GM12878 (cell line): ENCODE results near the gene ZNF397. TPM values are rescaled to one million over a fixed set of nuclear protein-coding genes. Genes with fewer than 3 reads are reported as not detected.

ENCODE experiments used
- ATAC-seq: fragments of 200-7000 bp; cut with Tn5 transposase; 3 replicates; pipeline ENCODE4 v1.9.1; 2020; ENCODE audit warnings: mild to moderate bottlenecking, moderate library complexity
- BruUV-seq: library from RNA; stranded (reverse); fragments of 400-500 nt; replicated peaks from 2 replicates; lab custom pipeline; 2021; lab: Mats Ljungman, UMichigan
- CTCF ChIA-PET: fragments of 300-600 bp; sonication (Branson Sonifier 250); formaldehyde crosslinking; extraction: SDS; loops from one replicate; lab custom pipeline; 2021; ENCODE audit warnings: inconsistent platforms; lab: Yijun Ruan, JAX
- POLR2A ChIA-PET: fragments of 350-600 bp; formaldehyde crosslinking; extraction: SDS; loops from one replicate; lab custom pipeline; 2021; ENCODE audit warnings: inconsistent platforms; lab: Charles Lee
- RAD21 ChIA-PET: fragments of 300-600 bp; sonication (Branson Sonifier 250); formaldehyde crosslinking; loops from one replicate; lab custom pipeline; 2023; ENCODE audit warnings: antibody characterized with exemption; ENCODE audit not compliant: unreplicated experiment; lab: Charles Lee
- SMC1A ChIA-PET: fragments of 300-600 bp; sonication (Branson Sonifier 250); formaldehyde crosslinking; loops from one replicate; lab custom pipeline; 2023; ENCODE audit not compliant: unreplicated experiment, uncharacterized antibody; lab: Charles Lee
- DNase-seq: peaks from one replicate; pipeline ENCODE4 v3.0.0-alpha.2; 2011; ENCODE audit warnings: low read depth, low spot score
- FAIRE-seq: peaks from 3 replicates; lab custom pipeline; 2011; peaks lifted over from hg19 to GRCh38; lab: Jason Lieb, UNC
- H2AFZ ChIP-seq: 2 replicates; pipeline ENCODE4 v1.6.0; 2011; ENCODE audit warnings: low read depth, low read length, control low read depth; ENCODE audit not compliant: control insufficient read depth
- H3K27ac ChIP-seq: 2 replicates; pipeline ENCODE4 v1.5.1; 2011; ENCODE audit warnings: control low read depth; ENCODE audit not compliant: control insufficient read depth, insufficient read depth
- H3K27me3 ChIP-seq, 2 experiments: replicated peaks in 1 of 2; 2 replicates each; pipeline versions ENCODE4 v1.6.0 to v1.6.1; 2011; ENCODE audit warnings: low read length in 1 of 2; ENCODE audit not compliant: control insufficient read depth in 2 of 2, insufficient read depth in 2 of 2
- H3K36me3 ChIP-seq, 2 experiments: 2 replicates each; pipeline ENCODE4 v1.5.1; 2011; ENCODE audit warnings: low read length in 1 of 2; ENCODE audit not compliant: control insufficient read depth in 2 of 2, insufficient read depth in 2 of 2
- H3K4me1 ChIP-seq: 2 replicates; pipeline ENCODE4 v1.6.1; 2011; ENCODE audit warnings: mild to moderate bottlenecking, low read length, moderate library complexity, mixed read lengths; ENCODE audit not compliant: control insufficient read depth, insufficient read depth
- H3K4me2 ChIP-seq: 2 replicates; pipeline ENCODE4 v1.6.0; 2011; ENCODE audit warnings: control low read depth; ENCODE audit not compliant: control insufficient read depth, insufficient read depth
- H3K4me3 ChIP-seq: fragments of 200-600 bp; sonication (generic); 2 replicates; pipeline ENCODE4 v1.5.1; 2016
- H3K79me2 ChIP-seq: 2 replicates; pipeline ENCODE4 v1.6.0; 2011; ENCODE audit warnings: low read length; ENCODE audit not compliant: control insufficient read depth, insufficient read depth
- H3K9ac ChIP-seq: 2 replicates; pipeline ENCODE4 v1.8.0; 2011; ENCODE audit warnings: low read length, control low read depth, mixed read lengths; ENCODE audit not compliant: control insufficient read depth, insufficient read depth
- H3K9me3 ChIP-seq: replicated peaks from 3 replicates; pipeline ENCODE4 v1.5.1; 2011; ENCODE audit warnings: mild to moderate bottlenecking, low read length; ENCODE audit not compliant: control insufficient read depth, insufficient read depth
- H4K20me1 ChIP-seq: 2 replicates; pipeline ENCODE4 v1.6.0; 2011; ENCODE audit not compliant: control insufficient read depth, insufficient read depth
- ZBED1 ChIP-seq: IDR thresholded peaks from 2 replicates; pipeline ENCODE4 v1.6.1; 2016; ENCODE audit warnings: borderline replicate concordance
- WGBS: methylation state at CpG from one replicate; pipeline ENCODE4 v1.1.6; 2016; ENCODE audit warnings: low lambda C conversion rate; ENCODE audit not compliant: insufficient replicate concordance, insufficient coverage; ENCODE audit errors: missing lambda C conversion rate; 5-methylcytosine and 5-hydroxymethylcytosine counted together
- in situ Hi-C: fragments of 300-500 bp; cut with MboI; formaldehyde crosslinking; loops from 9 replicates; pipeline ENCODE4 v1.14.3; 2018; ENCODE audit warnings: mixed read lengths
- intact Hi-C: fragments of 100-400 bp; cut with micrococcal nuclease; formaldehyde crosslinking; loops from one replicate; pipeline ENCODE4 v1.14.2; 2022; ENCODE audit not compliant: unreplicated experiment
- polyA plus RNA-seq, 11 experiments: library from polyadenylated mRNA; depleted of rRNA in 4 of 11; unstranded in 6 of 11; stranded (reverse) in 5 of 11; fragments of >200 nt; fragmentation: Nextera tagmentation in 4 of 11; fragmentation: Illumina TruSeq in 1 of 11; extraction: Ambion mirVana in 4 of 11; extraction: Trizol in 1 of 11; gene quantifications; 1 replicate in 1 of 11; 2 replicates in 10 of 11; pipeline versions ENCODE4 v1.2.1 to v1.2.3, GENCODE V29; 2011 to 2016; ENCODE audit warnings: inconsistent platforms in 2 of 11, missing spikeins in 2 of 11, low read depth in 1 of 11
- total RNA-seq, 4 experiments: library from RNA; depleted of rRNA in 3 of 4; stranded (reverse); fragments of >200 nt in 3 of 4; fragmentation: Illumina TruSeq in 1 of 4; extraction: Trizol in 1 of 4; gene quantifications; 2 replicates each; pipeline versions ENCODE4 v1.2.1 to v1.2.3, GENCODE V29; 2013 to 2021
- TF ChIP-seq, protein P1 (sequence below): fragments of 450-650 bp; IDR thresholded peaks from 2 replicates; pipeline ENCODE4 v1.6.1; 2017; ENCODE audit warnings: mild to moderate bottlenecking, moderate library complexity

ZNF397 gene
- total and polyA plus RNA-seq, 10 of the 15 experiments (the other 5 are each of a cell fraction or from before 2014, with no cell fraction given): 5.2 to 13.3 (median 10.8) TPM

DNA sequence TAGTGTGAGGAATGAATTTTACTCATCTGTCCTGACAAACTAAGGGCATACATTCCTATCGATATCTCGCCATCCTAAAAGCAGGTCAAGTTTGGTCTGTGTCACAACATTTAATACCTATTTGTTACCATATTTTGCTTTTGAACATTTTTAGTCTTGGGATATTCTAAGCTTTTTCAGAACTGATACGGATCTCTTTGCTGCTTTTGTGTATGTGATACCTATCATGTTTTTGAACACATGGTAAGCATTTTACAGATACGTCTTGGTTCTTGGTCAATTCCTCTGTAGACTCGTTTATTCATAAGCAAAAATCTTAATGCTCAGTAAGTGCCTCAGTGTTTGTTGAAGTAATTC, 592 bp downstream of the ZNF397 start:
- CTCF ChIA-PET: interaction anchor here (1.1 to 3.2 kb wide), 3 partner anchors 11 to 103 kb away, joined by 3 to 20 read pairs (median 8); partner anchors contain the start of genes ZNF24 and ZSCAN30

More for the DNA sequence above, 592 bp downstream of the ZNF397 start:
- Histone ChIP-seq H3K4me1 (no peaks in the 10 kb centered on the region), H2AFZ (peak overlapping the region; percentile 58), H3K4me3 (peak overlapping the region; percentile 90), H3K27me3 (no peaks in the 10 kb centered on the region), H3K9ac (peak overlapping the region; percentile 81), H3K4me2 (peak overlapping the region; percentile 74), H3K79me2 (peaks cover 9% of the 10 kb centered on the region), H3K27ac (peak overlapping the region; percentile 88), H3K9me3 (peaks cover 30% of the 10 kb centered on the region; the same call in 2 of the 3 replicates), H4K20me1 (no peaks in the 10 kb centered on the region), H3K36me3 (peaks cover 0 to 24% of the 10 kb centered on the region in 2 experiments)
- FAIRE-seq (peak; percentile 49), DNase-seq (peak; percentile 23), ATAC-seq (peak; percentile 7)
- intact Hi-C loops: loop anchor here (2.0 to 10.0 kb wide), 2 partner anchors 103 to 333 kb away; partner anchors contain the start of gene ZNF24
- ChIA-PET RAD21 (interaction anchor here (1.5 kb wide), 1 partner anchor 100 kb away, joined by 4 read pairs; no protein-coding TSS in a partner anchor), POLR2A (interaction anchor here (1.0 to 2.1 kb wide), 4 partner anchors 9 to 200 kb away, joined by 3 to 9 read pairs (median 5); partner anchors contain the start of genes MAPRE2 and ZSCAN30), SMC1A (interaction anchor here (1.1 to 3.1 kb wide), 3 partner anchors 48 to 201 kb away, joined by 5 to 19 read pairs (median 16); partner anchors contain the start of genes MAPRE2, ZNF24 and ZSCAN30)
- TSS peak; percentile 81 for BruUV-seq
- in situ Hi-C loops: loop anchor here (5.0 kb wide), 2 partner anchors 51 to 101 kb away; partner anchors contain the start of genes ZNF24 and ZSCAN30
- under 1% methylated on average over 5 of the region's 5 CpGs for WGBS
- TF ChIP-seq, protein P1, sequence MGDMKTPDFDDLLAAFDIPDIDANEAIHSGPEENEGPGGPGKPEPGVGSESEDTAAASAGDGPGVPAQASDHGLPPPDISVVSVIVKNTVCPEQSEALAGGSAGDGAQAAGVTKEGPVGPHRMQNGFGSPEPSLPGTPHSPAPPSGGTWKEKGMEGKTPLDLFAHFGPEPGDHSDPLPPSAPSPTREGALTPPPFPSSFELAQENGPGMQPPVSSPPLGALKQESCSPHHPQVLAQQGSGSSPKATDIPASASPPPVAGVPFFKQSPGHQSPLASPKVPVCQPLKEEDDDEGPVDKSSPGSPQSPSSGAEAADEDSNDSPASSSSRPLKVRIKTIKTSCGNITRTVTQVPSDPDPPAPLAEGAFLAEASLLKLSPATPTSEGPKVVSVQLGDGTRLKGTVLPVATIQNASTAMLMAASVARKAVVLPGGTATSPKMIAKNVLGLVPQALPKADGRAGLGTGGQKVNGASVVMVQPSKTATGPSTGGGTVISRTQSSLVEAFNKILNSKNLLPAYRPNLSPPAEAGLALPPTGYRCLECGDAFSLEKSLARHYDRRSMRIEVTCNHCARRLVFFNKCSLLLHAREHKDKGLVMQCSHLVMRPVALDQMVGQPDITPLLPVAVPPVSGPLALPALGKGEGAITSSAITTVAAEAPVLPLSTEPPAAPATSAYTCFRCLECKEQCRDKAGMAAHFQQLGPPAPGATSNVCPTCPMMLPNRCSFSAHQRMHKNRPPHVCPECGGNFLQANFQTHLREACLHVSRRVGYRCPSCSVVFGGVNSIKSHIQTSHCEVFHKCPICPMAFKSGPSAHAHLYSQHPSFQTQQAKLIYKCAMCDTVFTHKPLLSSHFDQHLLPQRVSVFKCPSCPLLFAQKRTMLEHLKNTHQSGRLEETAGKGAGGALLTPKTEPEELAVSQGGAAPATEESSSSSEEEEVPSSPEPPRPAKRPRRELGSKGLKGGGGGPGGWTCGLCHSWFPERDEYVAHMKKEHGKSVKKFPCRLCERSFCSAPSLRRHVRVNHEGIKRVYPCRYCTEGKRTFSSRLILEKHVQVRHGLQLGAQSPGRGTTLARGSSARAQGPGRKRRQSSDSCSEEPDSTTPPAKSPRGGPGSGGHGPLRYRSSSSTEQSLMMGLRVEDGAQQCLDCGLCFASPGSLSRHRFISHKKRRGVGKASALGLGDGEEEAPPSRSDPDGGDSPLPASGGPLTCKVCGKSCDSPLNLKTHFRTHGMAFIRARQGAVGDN: no peak
- TF ChIP-seq ZBED1: peak; percentile 24; the same call in 1 of the 2 replicates
